ENCODE results near the gene ATP9B. TPM values are rescaled to one million over a fixed set of nuclear protein-coding genes. Genes with fewer than 3 reads are reported as not detected.
"Not testable (repeated sequence)": the region's sequence is repeated elsewhere in the genome, so short reads cannot be mapped to it uniquely, and the experiment has no call there.

The ATP9B gene
- total RNA-seq, 1 donor from 2014 or later, result 69.1 TPM

DNA sequence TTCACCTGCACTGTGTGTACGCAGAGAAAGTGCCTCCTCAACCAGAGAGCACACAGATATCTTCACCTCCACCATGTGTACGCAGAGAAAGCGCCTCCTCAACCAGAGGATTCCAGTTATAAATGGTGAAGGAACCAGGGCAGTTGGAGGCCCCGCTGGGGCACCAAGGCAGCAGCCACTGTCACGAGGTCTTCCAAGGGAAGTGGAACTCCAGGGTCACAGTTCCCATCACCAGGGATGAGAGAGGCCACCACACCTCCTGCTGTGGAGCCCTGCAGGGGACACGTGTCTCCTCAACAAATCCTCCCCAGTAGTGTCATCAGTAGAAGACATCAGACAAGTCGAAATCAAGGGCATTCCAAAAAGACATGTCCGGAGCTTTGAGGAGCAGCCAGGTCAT is 298.3 kb downstream of the ATP9B start:
- DNase-seq, result no peak

DNA sequence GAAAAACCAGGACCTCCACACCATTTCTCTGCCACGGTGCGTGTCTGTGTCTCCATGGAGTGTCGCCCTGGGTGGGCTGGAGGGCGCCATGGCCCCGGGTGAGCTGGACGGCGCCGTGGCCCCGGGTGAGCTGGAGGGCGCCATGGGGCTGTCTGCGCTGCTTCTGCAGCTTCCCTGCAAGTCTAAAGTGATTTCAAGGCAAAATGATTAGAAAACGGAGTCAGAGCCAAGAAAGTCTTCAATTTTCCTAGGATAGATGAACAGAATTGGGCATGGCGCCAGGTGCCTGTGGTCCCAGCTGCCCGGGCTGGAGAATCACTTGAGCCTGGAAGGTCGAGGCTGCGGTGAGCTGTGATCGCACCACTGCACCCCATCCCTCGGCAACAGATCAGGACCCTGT is 298.8 kb downstream of the ATP9B start:
- no peak for DNase-seq

DNA sequence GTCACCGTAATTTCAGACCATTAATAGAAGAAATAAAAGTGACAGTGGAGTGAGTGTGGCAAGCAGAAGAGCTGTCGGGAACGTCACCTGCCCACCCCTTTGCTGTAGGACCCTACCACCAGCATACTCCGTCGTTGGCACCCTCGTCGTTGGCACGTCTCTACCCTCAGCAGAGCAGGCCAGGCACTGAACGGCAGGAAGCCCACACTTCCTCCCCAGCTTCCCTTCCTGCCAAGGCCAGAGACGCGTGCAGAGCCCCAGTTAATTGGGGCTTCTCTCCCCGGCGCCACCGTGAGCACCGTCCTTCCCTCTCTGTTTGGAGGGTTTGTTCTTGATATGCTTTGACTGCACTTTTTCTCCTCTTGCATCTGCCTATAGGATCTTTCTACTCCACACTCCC is 299.5 kb downstream of the ATP9B start:
- DNase-seq, result no peak

DNA sequence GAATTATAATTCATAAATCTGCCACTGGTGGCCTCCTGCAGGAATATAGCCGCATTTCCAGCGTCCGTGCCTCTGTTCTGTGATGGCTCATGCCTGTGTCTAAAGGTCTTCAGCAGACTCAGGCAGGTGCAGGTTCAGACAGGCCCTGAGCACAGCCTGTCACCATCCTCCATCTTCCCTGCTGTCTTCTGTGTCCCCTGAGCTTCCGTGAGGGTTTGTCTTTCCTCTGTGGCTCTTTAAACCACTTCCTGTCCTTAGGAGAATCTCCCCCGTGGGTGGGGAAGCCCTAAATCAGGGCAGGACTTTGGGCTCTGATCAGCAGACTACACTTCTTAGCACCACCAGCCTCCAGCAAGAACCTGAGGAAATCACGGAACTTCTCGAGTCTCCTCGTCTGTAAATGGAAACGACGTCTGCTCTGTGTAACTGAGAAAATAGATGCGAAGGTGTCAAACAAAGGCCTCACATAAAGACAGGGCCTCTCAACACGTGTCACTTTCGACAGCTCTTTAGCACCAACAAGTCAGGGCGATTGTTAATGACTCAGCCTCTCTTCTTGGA is 302.4 kb downstream of the ATP9B start:
- no peak for DNase-seq

DNA sequence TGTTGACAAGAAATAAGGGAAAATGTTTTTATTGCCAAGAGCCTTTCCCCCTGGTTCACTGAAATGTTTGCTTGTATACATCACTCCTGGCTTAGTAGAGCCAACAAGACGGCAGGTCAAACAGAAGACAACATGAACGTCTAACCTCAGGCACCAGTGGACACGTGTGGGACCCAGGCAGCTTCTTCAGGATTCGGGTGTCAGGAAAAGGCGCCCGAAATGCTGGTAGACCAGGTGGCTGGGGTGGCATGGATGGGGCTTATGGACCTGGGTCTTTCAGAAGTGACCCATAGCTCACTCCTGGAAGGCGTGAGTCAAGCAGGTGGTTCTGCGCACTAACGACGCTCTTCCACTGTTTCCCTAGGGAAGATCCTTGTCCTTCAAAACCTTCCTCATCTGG is 303.3 kb downstream of the ATP9B start:
- DNase-seq, result no peak

DNA sequence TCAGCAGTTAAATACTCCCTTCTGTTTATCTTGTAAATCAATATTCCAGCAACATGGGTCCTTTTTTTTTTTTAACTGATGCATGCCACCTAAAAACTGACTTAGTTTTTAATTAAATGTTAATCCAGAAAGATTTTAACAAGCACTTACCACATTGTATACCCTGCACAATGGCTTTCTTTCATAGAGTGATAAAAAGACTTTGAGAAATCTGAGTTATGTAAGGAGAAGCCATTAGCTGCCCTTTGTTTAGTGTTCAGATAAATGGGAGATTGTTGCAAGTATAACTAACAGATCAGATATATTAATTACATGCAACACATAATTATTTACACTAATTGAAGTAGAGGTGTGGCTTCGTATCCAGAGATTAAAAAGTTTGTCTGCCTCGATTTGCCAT is 303.8 kb downstream of the ATP9B start:
- DNase-seq, result no peak

DNA sequence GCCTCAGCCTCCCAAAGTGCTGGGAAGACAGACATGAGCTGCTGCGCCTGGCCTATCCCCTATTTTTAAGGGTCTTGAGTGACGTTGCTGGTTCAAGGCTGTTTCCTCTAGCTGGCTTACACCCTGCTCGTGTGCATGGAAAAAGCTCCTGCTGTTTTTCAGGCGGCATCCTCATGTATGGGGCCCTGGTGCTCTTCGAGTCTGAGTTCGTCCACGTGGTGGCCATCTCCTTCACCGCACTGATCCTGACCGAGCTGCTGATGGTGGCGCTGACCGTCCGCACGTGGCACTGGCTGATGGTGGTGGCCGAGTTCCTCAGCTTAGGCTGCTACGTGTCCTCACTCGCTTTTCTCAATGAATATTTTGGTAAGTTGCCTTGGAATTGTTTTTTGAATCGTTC is 304.5 kb downstream of the ATP9B start:
- DNase-seq, result no peak

DNA sequence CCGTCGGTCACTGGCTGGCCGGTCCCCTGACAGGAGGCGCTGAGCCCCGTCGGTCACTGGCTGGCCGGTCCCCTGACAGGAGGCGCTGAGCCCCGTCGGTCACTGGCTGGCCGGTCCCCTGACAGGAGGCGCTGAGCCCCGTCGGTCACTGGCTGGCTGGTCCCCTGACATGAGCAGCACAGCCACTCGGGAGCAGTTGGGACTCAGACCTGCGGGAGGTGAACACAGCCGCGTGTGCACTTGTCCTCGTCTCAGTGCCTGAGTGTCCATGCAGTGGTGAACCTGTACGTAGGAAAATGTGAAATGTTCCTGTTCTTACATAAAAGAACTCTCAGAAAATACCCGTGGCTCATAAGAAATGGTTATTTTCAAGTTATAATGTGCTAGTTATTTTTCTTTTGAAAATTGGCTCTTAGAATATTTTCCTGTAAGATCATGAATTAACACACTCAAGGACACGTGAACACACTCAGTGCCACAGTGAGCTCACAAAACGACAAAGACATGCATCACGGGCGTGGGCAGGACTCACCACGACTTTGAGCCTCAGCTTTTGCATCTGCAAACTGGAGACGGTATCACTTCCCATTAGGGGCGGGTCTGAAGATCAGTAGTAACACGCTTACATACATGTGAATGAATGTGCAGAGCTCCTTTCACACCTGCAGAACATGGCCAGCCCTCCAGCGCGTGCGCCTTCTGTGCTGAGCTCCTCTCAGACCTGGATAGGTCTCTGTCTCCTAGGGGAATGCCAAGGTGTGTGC is 305.4 kb downstream of the ATP9B start:
- no peak for DNase-seq

DNA sequence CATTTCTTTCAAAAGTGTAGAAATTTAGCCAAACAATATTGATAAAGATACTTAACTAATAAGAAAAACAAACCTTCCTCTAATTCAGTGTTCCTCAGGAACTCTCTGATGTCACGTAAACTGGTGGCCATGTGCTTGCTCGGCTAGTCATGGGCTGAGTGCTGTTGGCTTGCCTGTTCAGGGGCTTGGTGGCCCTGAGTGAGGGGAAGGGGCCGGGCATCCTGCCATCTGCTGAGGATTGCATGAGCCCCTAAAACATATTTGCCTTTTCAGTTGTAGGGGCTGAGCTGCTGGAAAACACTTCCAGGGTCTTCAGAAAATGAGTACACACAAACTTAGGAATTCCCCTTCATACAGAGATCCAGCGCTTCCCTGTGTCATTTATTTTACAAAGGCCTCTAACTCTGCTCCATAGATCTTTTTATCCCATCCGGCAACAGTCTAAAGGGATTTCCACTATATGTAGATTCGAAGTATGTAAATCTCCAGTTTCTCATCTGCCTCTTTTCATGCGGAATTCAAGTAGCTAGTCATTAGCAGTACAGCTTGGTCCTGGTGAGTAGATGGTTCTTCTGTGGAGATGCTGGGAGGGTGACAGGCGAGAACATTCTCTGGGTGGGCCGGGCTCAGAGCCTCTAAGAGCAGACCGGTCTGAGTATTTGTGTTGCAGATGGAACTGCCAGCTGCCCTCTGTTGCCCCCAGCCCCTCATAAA is 306.4 kb downstream of the ATP9B start:
- no peak for DNase-seq

DNA sequence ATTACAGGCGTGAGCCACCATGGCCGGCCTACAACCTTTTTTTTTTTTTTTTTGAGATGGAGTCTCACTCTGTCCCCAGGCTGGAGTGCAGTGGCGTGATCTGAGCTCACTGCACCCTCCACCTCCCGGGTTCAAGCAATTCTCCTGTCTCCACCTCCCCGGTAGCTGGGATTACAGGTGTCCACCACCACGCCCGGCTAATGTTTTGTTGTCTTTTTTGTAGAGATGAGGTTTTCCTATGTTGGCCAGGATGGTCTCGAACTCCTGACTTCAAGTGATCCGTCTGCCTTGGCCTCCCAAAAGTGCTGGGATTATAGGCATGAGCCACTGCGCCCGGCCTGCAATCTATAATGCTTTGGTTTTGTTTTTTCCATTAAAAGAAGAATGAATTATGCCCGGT is 307.5 kb downstream of the ATP9B start:
- not testable (repeated sequence) for DNase-seq

DNA sequence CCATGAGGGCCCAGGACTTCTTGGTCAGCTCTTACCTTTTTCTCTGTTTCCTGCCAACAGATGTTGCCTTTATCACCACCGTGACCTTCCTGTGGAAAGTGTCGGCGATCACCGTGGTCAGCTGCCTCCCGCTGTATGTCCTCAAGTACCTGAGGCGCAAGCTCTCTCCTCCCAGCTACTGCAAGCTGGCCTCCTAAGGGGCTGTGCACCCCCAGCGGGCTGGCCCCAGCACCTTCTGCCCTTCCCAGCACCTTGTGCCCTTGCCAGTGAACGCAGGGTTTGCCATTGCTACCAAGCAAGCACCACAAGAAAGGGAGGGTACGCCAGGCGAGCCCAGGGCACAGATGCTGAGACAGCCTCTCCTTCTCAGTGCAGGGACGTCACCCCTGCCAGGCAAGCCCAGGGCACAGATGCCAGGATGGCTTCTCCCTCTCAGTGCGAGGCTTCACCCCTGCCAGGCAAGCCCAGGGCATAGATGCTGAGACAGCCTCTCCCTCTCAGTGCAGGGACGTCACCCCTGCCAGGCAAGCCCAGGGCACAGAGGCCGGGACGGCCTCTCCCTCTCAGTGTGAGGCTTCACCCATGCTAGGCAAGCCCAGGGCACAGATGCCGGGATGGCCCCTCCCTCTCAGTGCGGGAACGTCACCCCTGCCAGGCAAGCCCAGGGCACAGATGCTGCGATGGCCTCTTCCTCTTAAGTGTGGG is 308.1 kb downstream of the ATP9B start:
- no peak for DNase-seq

DNA sequence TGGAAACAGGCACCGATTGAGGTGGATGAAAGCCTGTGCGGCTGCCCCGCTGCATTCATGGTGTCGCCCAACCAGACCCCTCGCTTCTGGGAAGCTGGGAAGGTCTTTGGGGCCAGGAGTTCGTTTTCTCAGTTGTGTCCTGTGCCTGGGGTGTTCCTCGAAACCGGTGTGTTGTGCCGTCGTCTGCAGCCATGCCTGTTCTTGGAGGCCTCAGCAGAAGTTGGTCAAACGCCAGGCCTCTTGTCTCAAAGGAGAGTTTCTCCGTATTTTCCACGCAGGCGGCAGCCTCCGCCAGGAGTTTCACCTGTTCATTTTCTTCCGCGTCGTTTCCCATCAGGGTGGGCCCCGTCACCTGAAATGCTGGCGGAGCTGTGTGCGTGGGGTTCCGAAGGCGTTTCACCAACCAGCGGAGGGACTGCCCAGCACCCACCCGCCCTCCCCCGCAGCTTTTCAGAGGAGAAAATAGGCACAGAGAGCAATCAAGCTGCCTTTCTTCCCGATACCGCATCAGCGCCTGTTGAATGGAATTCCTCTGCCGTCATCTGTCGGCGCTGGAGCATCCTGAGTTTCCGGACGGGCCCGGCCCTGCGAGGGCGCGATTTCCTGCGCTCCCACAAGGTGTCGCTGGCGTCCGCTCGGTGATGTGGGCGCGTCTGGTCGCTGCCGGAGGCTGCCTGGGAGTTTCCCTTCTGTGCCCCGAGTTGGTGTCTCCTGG is 309.5 kb downstream of the ATP9B start:
- DNase-seq, result peak; percentile 69

DNA sequence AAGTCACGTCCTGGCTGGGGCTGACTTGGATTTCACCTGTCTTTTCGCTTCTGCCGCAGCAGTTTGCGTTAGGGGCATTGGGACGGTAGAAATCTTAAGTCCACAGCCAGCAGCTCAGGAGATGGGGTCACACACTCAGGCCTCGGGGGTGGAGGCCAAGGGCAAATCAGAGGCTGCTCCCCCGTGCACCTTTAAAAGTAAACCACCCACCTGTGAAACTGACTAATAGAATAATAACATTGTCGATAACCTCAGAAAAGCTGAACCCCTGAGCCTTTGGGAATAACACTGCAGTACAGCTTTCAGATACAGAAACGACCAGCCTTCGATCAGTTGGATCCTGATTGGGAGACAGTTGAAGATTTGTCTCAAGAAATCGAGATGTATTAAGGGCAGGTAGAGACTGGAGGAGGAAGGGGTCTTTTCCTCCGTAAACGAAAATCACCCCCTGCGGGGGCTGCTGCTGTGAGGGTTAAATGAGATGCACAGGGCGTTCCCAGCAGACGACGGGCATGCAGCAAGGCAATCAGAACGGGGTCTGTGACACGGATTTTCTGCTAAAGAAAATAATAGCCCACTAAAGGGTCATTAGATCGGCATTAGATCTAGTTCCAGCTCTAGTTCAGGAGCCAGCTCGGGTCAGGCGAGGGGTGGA is 310.2 kb downstream of the ATP9B start:
- DNase-seq, result no peak

DNA sequence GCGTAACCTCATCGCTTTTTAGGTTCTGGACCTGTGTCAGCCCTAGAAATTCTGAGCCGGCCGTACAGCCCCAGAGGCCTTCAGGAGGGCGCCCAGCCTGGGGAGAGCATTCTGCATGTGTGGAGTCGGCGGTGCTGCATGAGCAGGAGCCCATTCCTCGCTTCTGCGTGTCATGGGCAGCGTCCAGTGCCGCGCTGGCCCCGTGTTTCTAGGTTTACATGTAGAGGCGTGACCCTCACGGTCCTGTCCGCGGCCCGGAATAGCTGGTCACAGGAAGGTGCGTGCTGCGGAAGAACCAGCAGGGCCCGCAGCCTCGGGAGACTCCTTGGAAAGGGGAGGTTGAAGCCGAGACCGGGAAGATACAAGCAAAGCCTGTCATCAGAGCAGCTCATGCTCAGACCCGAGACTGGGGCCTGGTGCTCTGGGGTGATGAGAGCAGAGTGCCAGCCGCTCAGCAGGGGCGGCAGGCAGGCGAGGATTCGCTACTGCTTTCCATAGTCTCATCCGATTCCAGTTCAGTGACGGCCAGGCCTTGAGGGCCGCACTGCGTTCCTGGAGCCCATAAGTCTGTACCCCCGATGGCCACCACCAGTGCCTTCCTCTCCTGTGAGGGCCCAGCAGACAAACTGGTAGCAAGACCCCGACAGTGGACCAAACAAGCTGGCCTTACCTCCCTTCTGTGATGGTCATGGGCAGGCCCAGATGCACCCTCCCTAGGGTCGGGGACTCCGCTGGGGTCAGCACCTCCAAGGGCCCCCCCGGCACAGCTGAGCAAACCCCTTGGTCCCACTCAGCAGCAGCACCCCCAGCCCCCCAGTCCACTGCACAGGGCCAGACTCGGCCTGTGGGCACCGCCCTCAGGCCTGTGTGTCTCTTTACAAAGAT is 311.0 kb downstream of the ATP9B start:
- DNase-seq, result no peak

DNA sequence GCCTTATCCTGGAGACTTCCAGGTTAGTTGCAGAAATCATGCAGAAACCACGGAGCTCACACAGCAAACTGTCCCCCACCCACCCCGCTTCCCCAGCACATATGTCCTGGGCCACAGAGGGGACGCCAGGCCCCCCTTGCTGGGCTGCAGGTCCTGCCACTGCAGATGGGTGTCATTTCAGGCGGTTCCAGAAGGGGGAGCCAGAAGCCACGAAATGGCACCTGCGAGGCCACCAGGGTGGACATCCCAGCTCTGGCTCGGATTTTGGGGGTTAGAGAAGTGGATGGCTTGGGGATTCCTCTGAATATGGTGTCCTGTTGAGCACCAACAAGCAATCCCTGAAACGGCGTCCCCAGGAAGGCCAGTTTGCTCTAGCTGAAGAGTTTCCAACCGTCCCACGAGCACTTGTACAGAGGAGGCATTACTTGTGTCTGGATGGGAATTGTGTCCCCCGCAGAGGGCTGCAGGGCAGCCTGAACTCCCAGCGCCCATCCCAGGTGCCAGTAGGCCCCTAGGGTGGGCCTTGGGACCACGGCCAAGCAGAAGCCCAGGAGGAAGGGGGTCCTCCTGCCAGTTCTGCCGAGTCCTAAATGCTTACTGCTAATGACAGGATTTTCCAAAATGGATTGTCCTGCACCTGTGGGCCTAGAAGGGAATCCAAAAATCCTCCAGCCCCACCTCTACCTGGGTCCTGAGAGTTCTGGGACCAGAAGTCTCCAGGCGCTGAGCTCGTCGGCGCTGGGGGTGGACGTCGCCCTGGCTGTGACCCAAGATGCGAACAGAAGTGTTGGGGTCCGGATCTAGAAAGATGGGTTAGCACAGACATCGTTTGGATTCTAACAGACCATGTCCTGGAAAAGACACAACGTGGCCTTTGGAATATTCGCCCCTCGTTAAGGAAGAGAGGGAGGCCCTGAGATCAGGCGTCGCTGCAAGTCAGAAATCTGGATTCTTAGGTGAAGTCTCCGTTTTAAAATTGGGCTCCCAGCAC is 311.9 kb downstream of the ATP9B start:
- peak; percentile 29 for DNase-seq

DNA sequence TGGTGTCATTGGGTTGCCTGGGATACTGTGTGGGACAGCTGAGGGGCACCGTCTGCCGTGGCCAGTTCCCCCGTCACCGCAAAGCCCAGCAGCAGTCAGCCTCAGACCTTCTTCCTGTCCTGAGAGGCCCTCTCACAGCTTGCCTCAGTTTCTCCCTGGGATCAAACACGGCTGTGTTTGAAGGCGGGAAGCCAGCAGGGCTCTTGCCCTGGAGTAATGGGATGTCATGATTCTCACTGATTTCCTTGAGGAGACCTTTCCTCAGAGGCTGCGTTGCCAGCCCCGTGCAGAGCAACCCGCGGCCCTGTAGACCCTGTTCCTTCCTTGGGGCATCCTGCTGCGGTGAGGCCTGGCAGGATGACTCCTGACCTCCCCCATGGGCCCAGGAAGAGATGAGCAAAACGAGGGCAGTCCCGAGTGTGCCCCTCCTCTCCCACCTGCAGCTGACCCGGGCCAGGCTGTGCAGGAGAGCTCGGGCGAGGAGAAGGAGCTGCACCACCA is 312.7 kb downstream of the ATP9B start:
- DNase-seq, result no peak

DNA sequence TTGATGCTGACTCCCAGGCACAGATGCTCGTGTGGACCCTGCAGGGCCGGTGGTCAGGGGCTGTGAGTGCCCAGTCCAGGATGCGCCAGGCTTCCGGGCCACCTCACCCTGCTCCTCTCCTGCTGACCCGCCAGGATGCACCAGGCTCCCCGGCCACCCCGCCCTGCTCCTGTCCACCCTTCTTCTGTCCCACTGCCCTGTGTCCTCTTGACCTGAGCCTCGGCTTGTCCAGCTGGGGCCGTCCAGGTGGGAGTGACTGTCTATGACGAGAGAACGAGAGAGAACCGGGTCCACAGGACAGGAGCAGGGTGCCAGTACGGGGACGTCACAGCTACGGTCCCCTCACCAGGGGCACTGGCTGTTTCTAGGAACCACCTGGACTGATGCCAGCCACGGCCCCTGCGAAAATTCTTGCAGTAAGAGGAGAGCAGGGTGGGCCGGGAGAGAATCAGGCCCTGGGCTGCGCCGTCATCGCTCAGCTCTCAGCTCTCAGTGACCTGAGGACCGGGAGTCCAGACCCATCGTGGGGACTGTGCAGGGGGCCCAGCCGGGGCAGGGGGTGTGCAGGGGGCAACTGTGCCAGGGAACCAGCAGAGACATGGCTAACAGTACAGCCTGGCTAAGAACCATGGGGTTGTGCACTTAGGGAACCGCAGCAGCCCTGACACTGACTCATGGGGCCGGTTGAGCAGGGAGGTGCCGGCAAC is 313.6 kb downstream of the ATP9B start:
- no peak for DNase-seq

DNA sequence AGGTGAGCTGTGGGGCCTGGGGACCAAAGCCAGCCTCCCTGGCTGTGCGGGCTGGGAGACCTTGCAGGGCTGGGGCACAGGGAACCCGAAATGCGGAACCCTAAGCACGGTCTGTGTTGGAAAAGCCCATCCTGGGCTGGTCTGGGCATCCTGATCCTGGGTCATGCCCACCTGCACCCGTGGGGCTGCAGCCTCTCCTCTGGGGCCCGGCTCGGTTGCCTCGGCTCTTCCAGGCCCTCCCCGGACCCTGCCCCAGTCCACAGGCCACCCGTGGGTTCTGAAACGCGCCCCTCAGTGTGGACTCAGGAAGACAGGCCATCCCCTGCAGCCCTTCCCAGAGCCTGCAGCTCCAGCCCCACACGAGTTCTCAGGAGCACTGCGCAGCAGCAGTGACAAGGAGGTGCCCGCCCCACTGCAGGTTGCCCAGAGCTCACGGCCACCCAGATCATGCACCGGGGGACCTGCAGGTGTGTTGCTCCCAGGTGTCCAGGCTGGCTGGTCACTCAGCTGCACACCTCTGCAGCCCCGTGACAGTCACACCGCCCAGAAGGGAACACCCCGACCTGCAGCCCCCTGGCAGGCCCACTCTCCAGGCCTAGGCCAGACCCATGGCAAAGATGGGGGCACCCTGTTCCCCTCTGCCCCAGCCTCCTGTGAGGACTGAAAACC is 314.3 kb downstream of the ATP9B start:
- DNase-seq, result no peak

All from occipital lobe (tissue), 2 donors.